GM03348 (cell line): ENCODE results near the gene IPO7.
A peak's percentile ranks its signal among the peaks of the same experiment; 100 is the strongest.
"Not testable (repeated sequence)": the region's sequence is repeated elsewhere in the genome, so short reads cannot be mapped to it uniquely, and the experiment has no call there.

Source experiments
- DNase-seq: peaks from one replicate; pipeline ENCODE4 v3.0.0; 2012; ENCODE audit warnings: low spot score

Gene IPO7

GRCh38 chr11:9384535-9385326, at the start of gene IPO7:
IPO7 (plus strand) TSS chr11:9384652; CDS start chr11:9384764, 112 bp downstream.
- DNase-seq, result peak; percentile 94

- no peak for DNase-seq
Measured at GRCh38 chr11:9341638-9342178, 42.7 kb upstream of the IPO7 start.

- DNase-seq, result no peak
Measured at GRCh38 chr11:9344061-9344680, 40.3 kb upstream of the IPO7 start.

GRCh38 chr11:9347100-9347499, 37.4 kb upstream of the IPO7 start:
- no peak for DNase-seq

GRCh38 chr11:9347779-9348178, 36.7 kb upstream of the IPO7 start:
- DNase-seq, result not testable (repeated sequence)

GRCh38 chr11:9351321-9351881, 33.1 kb upstream of the IPO7 start:
- DNase-seq, result no peak

GRCh38 chr11:9357041-9357440, 27.4 kb upstream of the IPO7 start:
- DNase-seq, result no peak

GRCh38 chr11:9360862-9361622, 23.4 kb upstream of the IPO7 start:
- not testable (repeated sequence) for DNase-seq

GRCh38 chr11:9362393-9362863, 22.0 kb upstream of the IPO7 start:
- peak; percentile 26 for DNase-seq

- DNase-seq, result peak; percentile 96
Measured at GRCh38 chr11:9363954-9364912, 20.2 kb upstream of the IPO7 start.

- no peak for DNase-seq
Measured at GRCh38 chr11:9367551-9367950, 16.9 kb upstream of the IPO7 start.

GRCh38 chr11:9377036-9377435, 7.4 kb upstream of the IPO7 start:
- no peak for DNase-seq

- DNase-seq, result no peak
Measured at GRCh38 chr11:9379041-9379440, 5.4 kb upstream of the IPO7 start.

GRCh38 chr11:9380773-9381172, 3.7 kb upstream of the IPO7 start:
- peak; percentile 33 for DNase-seq

- no peak for DNase-seq
Measured at GRCh38 chr11:9385327-9385899, 961 bp downstream of the IPO7 start.

GRCh38 chr11:9386086-9386485, 1.6 kb downstream of the IPO7 start:
- DNase-seq, result peak; percentile 15

- DNase-seq, result no peak
Measured at GRCh38 chr11:9386901-9387300, 2.4 kb downstream of the IPO7 start.

GRCh38 chr11:9396310-9396709, 11.9 kb downstream of the IPO7 start:
- DNase-seq, result no peak

- DNase-seq, result no peak
Measured at GRCh38 chr11:9396752-9397151, 12.3 kb downstream of the IPO7 start.
